WERI-Rb-1 (cell line): ENCODE data around the gene COL1A1.
A peak's percentile ranks its signal among the peaks of the same experiment; 100 is the strongest.

Experiments used
- DNase-seq: peaks from one replicate; pipeline ENCODE4 v3.0.0-alpha.2; 2020
- H3K27ac ChIP-seq: fragments of 250-450 bp; sonication (Bioruptor Pico); 2 replicates; pipeline ENCODE4 v1.5.1; 2020; ENCODE audit warnings: mild to moderate bottlenecking, moderate library complexity
- H3K27me3 ChIP-seq: fragments of 250-450 bp; sonication (Bioruptor Pico); 2 replicates; pipeline ENCODE4 v1.5.1; 2021; ENCODE audit warnings: mild to moderate bottlenecking, low read depth, moderate library complexity; ENCODE audit not compliant: insufficient read depth, severe bottlenecking
- H3K36me3 ChIP-seq: fragments of 250-450 bp; sonication (Bioruptor Pico); 2 replicates; pipeline ENCODE4 v1.5.1; 2020; ENCODE audit warnings: mild to moderate bottlenecking, moderate library complexity
- H3K4me3 ChIP-seq: 2 replicates; pipeline ENCODE4 v1.5.1; 2011; ENCODE audit warnings: low read depth, mild to moderate bottlenecking, control low read depth, low read length
- H3K9me3 ChIP-seq: fragments of 250-450 bp; sonication (Bioruptor Pico); 2 replicates; pipeline ENCODE4 v1.5.1; 2021; ENCODE audit warnings: mild to moderate bottlenecking, moderate library complexity; ENCODE audit not compliant: severe bottlenecking
- TF ChIP-seq, protein P1 (sequence below): IDR thresholded peaks from 2 replicates; pipeline ENCODE4 v1.5.1; 2011; ENCODE audit warnings: low read depth, mild to moderate bottlenecking, control low read depth, inconsistent platforms, low read length

COL1A1 gene

GRCh38 chr17:50180620-50181019 is 20.8 kb downstream of the COL1A1 start:
- Histone ChIP-seq H3K27me3 (no peaks in the 10 kb centered on the region), H3K27ac (no peak overlapping the region), H3K9me3 (no peaks in the 10 kb centered on the region), H3K36me3 (peaks cover 3% of the 10 kb centered on the region), H3K4me3 (no peak overlapping the region)
- TF ChIP-seq, protein P1, sequence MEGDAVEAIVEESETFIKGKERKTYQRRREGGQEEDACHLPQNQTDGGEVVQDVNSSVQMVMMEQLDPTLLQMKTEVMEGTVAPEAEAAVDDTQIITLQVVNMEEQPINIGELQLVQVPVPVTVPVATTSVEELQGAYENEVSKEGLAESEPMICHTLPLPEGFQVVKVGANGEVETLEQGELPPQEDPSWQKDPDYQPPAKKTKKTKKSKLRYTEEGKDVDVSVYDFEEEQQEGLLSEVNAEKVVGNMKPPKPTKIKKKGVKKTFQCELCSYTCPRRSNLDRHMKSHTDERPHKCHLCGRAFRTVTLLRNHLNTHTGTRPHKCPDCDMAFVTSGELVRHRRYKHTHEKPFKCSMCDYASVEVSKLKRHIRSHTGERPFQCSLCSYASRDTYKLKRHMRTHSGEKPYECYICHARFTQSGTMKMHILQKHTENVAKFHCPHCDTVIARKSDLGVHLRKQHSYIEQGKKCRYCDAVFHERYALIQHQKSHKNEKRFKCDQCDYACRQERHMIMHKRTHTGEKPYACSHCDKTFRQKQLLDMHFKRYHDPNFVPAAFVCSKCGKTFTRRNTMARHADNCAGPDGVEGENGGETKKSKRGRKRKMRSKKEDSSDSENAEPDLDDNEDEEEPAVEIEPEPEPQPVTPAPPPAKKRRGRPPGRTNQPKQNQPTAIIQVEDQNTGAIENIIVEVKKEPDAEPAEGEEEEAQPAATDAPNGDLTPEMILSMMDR: no peak
- DNase-seq: no peak

GRCh38 chr17:50180111-50180510 is 21.3 kb downstream of the COL1A1 start:
- TF ChIP-seq, protein P1: no peak
- Histone ChIP-seq H3K4me3 (no peak overlapping the region), H3K27ac (no peak overlapping the region), H3K36me3 (no peaks in the 10 kb centered on the region), H3K27me3 (no peaks in the 10 kb centered on the region), H3K9me3 (no peaks in the 10 kb centered on the region)
- no peak for DNase-seq

DNA sequence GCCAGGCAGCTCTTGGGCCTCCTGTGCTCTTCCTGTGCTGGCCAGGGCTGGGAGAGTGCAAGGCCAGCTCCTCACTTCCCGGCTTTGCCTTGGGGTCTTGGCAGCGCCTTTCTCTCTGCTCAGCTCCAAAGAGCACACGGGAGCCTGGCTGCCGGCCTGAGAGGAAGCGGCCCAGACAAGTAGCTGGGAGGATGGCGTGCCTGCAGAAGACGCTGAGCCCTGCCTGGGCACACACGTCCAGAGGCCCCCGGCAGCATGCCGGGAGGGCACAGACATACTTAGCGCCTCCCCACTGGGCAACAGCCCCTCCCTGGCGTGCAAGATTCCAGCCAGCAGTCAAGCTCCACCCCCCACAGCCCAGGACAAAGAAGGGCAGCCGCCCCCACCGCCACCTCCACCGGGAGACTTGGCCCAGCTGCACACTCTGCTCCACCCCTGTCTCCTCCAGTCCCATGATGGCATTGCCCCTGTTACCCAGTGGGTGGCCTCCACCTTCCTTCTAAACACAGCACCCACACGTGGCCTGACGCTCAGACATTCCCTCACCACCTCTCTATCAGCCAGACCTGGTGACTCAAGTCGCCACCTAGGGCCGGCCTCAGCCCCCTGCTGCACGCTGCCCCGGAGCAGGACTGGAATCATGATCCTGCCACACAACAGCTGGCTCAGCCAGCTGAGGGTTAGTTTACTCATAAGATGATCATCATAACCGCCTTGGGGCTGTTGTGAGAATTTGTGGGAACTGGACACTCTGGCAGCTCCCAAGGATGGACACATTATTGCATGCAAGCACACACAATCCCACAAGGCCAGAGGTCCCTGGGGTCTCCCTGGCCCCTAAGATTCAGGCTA is 23.2 kb downstream of the COL1A1 start:
- peak; percentile 93 for DNase-seq
- no peaks in the 10 kb centered on the region for H3K27me3 ChIP-seq
- peak overlapping the region; percentile 35 for H3K4me3 ChIP-seq
- TF ChIP-seq, protein P1: peak; percentile 89
- H3K36me3 ChIP-seq: no peaks in the 10 kb centered on the region
- H3K27ac ChIP-seq: peak overlapping the region; percentile 81
- H3K9me3 ChIP-seq: no peaks in the 10 kb centered on the region

GRCh38 chr17:50177476-50177875 is 24.0 kb downstream of the COL1A1 start:
- Histone ChIP-seq H3K27me3 (no peaks in the 10 kb centered on the region), H3K27ac (peak overlapping the region; percentile 81), H3K36me3 (no peaks in the 10 kb centered on the region), H3K9me3 (no peaks in the 10 kb centered on the region), H3K4me3 (no peak overlapping the region)
- DNase-seq: no peak
- TF ChIP-seq, protein P1: no peak

DNA sequence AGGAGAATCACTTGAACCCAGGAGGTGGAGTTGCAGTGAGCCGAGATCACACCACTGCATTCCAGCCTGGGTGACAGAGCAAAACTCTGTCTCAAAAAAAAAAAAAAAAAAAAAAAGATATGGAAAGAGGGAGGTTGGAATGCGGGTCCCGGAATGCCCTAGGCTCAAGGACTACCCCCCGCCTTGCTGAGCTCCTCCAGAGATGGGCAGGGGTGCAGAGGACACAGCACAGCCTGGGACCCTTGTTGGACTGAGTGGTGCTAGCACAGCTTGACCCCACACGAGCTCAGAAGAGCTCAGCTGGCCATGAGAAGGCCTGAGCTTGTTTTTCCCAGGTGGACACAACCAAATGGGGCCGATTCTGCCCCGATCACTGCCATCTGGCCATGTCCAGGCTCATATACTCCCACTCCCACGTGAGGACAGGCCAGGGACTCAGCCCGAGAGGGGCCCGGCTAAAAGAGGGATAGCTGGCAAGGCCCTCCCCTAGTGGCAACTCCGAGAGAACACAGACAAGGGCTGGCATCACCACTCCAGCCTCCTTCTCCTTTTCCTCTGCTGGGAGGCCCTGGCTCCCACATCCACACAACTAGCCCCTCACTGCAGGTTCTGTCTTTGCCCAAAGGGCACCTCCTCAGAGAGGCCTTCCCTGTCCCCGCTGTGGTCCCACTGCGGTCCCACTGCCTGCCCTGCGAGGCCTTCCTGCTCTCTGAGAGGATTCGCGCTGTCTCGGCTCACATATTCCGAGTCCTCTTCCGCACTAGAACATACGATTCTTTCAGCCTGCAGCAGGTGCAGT is 24.7 kb downstream of the COL1A1 start:
- Histone ChIP-seq H3K27ac (no peak overlapping the region), H3K36me3 (no peaks in the 10 kb centered on the region), H3K9me3 (no peaks in the 10 kb centered on the region), H3K27me3 (no peaks in the 10 kb centered on the region), H3K4me3 (no peak overlapping the region)
- no peak for DNase-seq
- TF ChIP-seq, protein P1: peak; percentile 51
